DMS 273 (cell line): ENCODE results near the gene MBNL3.
"Not testable (repeated sequence)": the region's sequence is repeated elsewhere in the genome, so short reads cannot be mapped to it uniquely, and the experiment has no call there.

Source experiments
- DNase-seq: peaks from one replicate; lab custom pipeline; 2025; ENCODE audit not compliant: unreplicated experiment; lab: John Stamatoyannopoulos, UW

The MBNL3 gene

GRCh38 chrX:132378281-132378680, 110.6 kb downstream of the MBNL3 start:
- DNase-seq: no peak

GRCh38 chrX:132375941-132376340, 112.9 kb downstream of the MBNL3 start:
- DNase-seq: peak; percentile 19

- no peak for DNase-seq
These were observed 115.2 kb downstream of the MBNL3 start for GRCh38 chrX:132373610-132374009.

- DNase-seq: no peak
These were observed 119.1 kb downstream of the MBNL3 start for GRCh38 chrX:132369617-132370326.

- no peak for DNase-seq
These were observed 120.9 kb downstream of the MBNL3 start for GRCh38 chrX:132367984-132368383.

GRCh38 chrX:132367314-132367713, 121.5 kb downstream of the MBNL3 start:
- DNase-seq: no peak

GRCh38 chrX:132365490-132365889, 123.3 kb downstream of the MBNL3 start:
- DNase-seq: no peak

- peak; percentile 27 for DNase-seq
These were observed 124.5 kb downstream of the MBNL3 start for GRCh38 chrX:132364313-132364712.

GRCh38 chrX:132353430-132353829, 135.4 kb downstream of the MBNL3 start:
- DNase-seq: no peak

- no peak for DNase-seq
These were observed 152.7 kb downstream of the MBNL3 start for GRCh38 chrX:132336172-132336571.

- DNase-seq: no peak
These were observed 155.5 kb downstream of the MBNL3 start for GRCh38 chrX:132333351-132333750.

GRCh38 chrX:132331532-132331931, 157.3 kb downstream of the MBNL3 start:
- no peak for DNase-seq

- no peak for DNase-seq
These were observed 157.8 kb downstream of the MBNL3 start for GRCh38 chrX:132331000-132331399.

GRCh38 chrX:132330156-132330729, 158.6 kb downstream of the MBNL3 start:
- no peak for DNase-seq

GRCh38 chrX:132326960-132327359, 161.9 kb downstream of the MBNL3 start:
- DNase-seq: not testable (repeated sequence)
